Left lung (tissue), 10 donors: Measurements from ENCODE around the gene TSPYL4. TPM values are rescaled to one million over a fixed set of nuclear protein-coding genes. Genes with fewer than 3 reads are reported as not detected.
A peak's percentile ranks its signal among the peaks of the same experiment; 100 is the strongest.
"Not testable (repeated sequence)": the region's sequence is repeated elsewhere in the genome, so short reads cannot be mapped to it uniquely, and the experiment has no call there.

Experiments
- ATAC-seq: fragments of 200-7000 bp; cut with Tn5 transposase; one replicate; pipeline ENCODE4 v1.9.1; 2020; ENCODE audit warnings: moderate library complexity
- DNase-seq, 4 donors: peaks; one replicate each; pipeline ENCODE4 v3.0.0-alpha.2; 2013 to 2020
- H3K27ac ChIP-seq, 2 donors: fragments of 200-600 bp; sonication (generic) in 1 of 2; one replicate each; pipeline versions ENCODE4 v1.5.0 to v1.8.0; 2020 to 2021
- H3K27me3 ChIP-seq, 2 donors: fragments of 200-600 bp; sonication (generic) in 1 of 2; one replicate each; pipeline versions ENCODE4 v1.5.0 to v1.8.0; 2020 to 2021
- H3K36me3 ChIP-seq, 2 donors: fragments of 200-600 bp; sonication (generic) in 1 of 2; one replicate each; pipeline versions ENCODE4 v1.5.0 to v1.8.0; 2020 to 2021
- H3K4me1 ChIP-seq, 2 donors: fragments of 200-600 bp; one replicate each; pipeline ENCODE4 v1.8.0; 2021
- H3K4me3 ChIP-seq, 2 donors: fragments of 200-600 bp; sonication (generic) in 1 of 2; one replicate each; pipeline versions ENCODE4 v1.5.0 to v1.8.0; 2020 to 2021; ENCODE audit warnings: mild to moderate bottlenecking in 1 of 2
- H3K9me3 ChIP-seq, 2 donors: fragments of 200-600 bp; sonication (generic) in 1 of 2; one replicate each; pipeline versions ENCODE4 v1.5.0 to v1.8.0; 2020 to 2021
- CTCF ChIP-seq, 2 donors: fragments of 200-600 bp; sonication (generic) in 1 of 2; IDR thresholded peaks; one replicate each; pipeline versions ENCODE4 v1.5.0 to v1.8.0; 2021; ENCODE audit warnings: antibody characterized with exemption in 2 of 2
- intact Hi-C, 2 donors: fragments of 100-400 bp; cut with DNase I; formaldehyde crosslinking; loops; one replicate each; pipeline versions ENCODE4 v1.11.2 to v1.14.2; 2022
- polyA plus RNA-seq, 6 donors: library from polyadenylated mRNA; unstranded; fragments of 120-200 nt; gene quantifications; one replicate each; pipeline ENCODE4 v1.2.1, GENCODE V29; 2013; ENCODE audit not compliant: insufficient read length in 6 of 6
- total RNA-seq, 2 donors: library from RNA; stranded (reverse); fragmentation: NEBNext Ultra II Directional; extraction: Animal tissue kit (Norgen Biotek cat#: 25700); gene quantifications; one replicate each; pipeline ENCODE4 v1.2.1, GENCODE V29; 2021
- donor health status: DM: no; HTN: yes; CAD: no.
- donor health status: DM: no; HTN: no; CAD: no.

TSPYL4 gene
- total and polyA plus RNA-seq, 8 donors, result 10.2 to 53.8 (median 48.8) TPM

GRCh38 chr6:116287689-116288282 lies 33.9 kb upstream of the TSPYL4 start:
- H3K4me1 ChIP-seq, result peaks cover 0 to 6% of the 10 kb centered on the region in 2 donors
- no peaks in the 10 kb centered on the region for H3K9me3 ChIP-seq
- intact Hi-C loops, result loop anchor here in 1 of 2 donors (10.0 kb wide), 1 partner anchor 247 kb away; no protein-coding TSS in a partner anchor
- no peaks in the 10 kb centered on the region for H3K36me3 ChIP-seq
- no peaks in the 10 kb centered on the region for H3K27me3 ChIP-seq
- ATAC-seq (peak; percentile 89), DNase-seq (peak in 1 of 4 donors; percentile 50)
- no peak overlapping the region for H3K27ac ChIP-seq
- H3K4me3 ChIP-seq, result no peak overlapping the region
- peak; percentile 73 to 84 for TF ChIP-seq CTCF (IDR thresholded peaks at IDR 0.05)

- intact Hi-C loops, result loop anchor here in 1 of 2 donors (10.0 kb wide), 1 partner anchor 248 kb away; no protein-coding TSS in a partner anchor
- no peak for ATAC-seq
- TF ChIP-seq CTCF (IDR thresholded peaks at IDR 0.05), result no peak
These were observed 33.0 kb upstream of the TSPYL4 start for GRCh38 chr6:116286773-116287358.

GRCh38 chr6:116284984-116285383 lies 31.1 kb upstream of the TSPYL4 start:
- H3K27me3 ChIP-seq, H3K4me3 ChIP-seq, ATAC-seq, H3K27ac ChIP-seq, H3K36me3 ChIP-seq, DNase-seq, H3K9me3 ChIP-seq: not testable (repeated sequence)
- peaks cover 0 to 13% of the 10 kb centered on the region in 2 donors for H3K4me1 ChIP-seq
- intact Hi-C loops, result loop anchor here in 1 of 2 donors (10.0 kb wide), 1 partner anchor 250 kb away; no protein-coding TSS in a partner anchor

More at GRCh38 chr6:116286773-116287358, 33.0 kb upstream of the TSPYL4 start:
- Histone ChIP-seq H3K27me3 (no peaks in the 10 kb centered on the region), H3K4me1 (peaks cover 0 to 6% of the 10 kb centered on the region in 2 donors), H3K27ac (no peak overlapping the region), H3K4me3 (no peak overlapping the region), H3K9me3 (no peaks in the 10 kb centered on the region), H3K36me3 (no peaks in the 10 kb centered on the region)
- no peak for DNase-seq

GRCh38 chr6:116283191-116283590 lies 29.3 kb upstream of the TSPYL4 start:
- Histone ChIP-seq H3K4me1 (peaks cover 4 to 23% of the 10 kb centered on the region in 2 donors), H3K27ac (no peak overlapping the region), H3K4me3 (no peak overlapping the region), H3K27me3 (no peaks in the 10 kb centered on the region), H3K9me3 (no peaks in the 10 kb centered on the region), H3K36me3 (no peaks in the 10 kb centered on the region)
- intact Hi-C loops, result loop anchor here in 1 of 2 donors (10.0 kb wide), 1 partner anchor 252 kb away; no protein-coding TSS in a partner anchor
- TF ChIP-seq CTCF (IDR thresholded peaks at IDR 0.05), result no peak
- ATAC-seq, result no peak
- no peak for DNase-seq

GRCh38 chr6:116282698-116283097 lies 28.8 kb upstream of the TSPYL4 start:
- H3K36me3 ChIP-seq, result no peaks in the 10 kb centered on the region
- H3K27me3 ChIP-seq, result no peaks in the 10 kb centered on the region
- H3K27ac ChIP-seq, result no peak overlapping the region
- no peak for DNase-seq
- peaks cover 9 to 28% of the 10 kb centered on the region in 2 donors for H3K4me1 ChIP-seq
- H3K4me3 ChIP-seq, result no peak overlapping the region
- H3K9me3 ChIP-seq, result no peaks in the 10 kb centered on the region
- ATAC-seq, result no peak
- no peak for TF ChIP-seq CTCF (IDR thresholded peaks at IDR 0.05)
- intact Hi-C loops, result loop anchor here in 1 of 2 donors (10.0 kb wide), 1 partner anchor 252 kb away; no protein-coding TSS in a partner anchor
